ENCODE measurements around the gene SLC39A11.

- TF ChIP-seq TCF12 (IDR thresholded peaks at IDR 0.05), result no peak
- no peak for TF ChIP-seq RXRA (IDR thresholded peaks at IDR 0.05; ENCODE audit: borderline replicate concordance, low read depth)
- no peak for TF ChIP-seq RFX5 (IDR thresholded peaks at IDR 0.05; ENCODE audit: low read length)
- no peak for TF ChIP-seq CTCF (IDR thresholded peaks at IDR 0.05)
These were observed 85.1 kb downstream of the SLC39A11 start for GRCh38 chr17:73007407-73007806.
